ENCODE data around the gene PKDCC. TPM values are rescaled to one million over a fixed set of nuclear protein-coding genes. Genes with fewer than 3 reads are reported as not detected.
A peak's percentile ranks its signal among the peaks of the same experiment; 100 is the strongest.

Gene PKDCC
- total and polyA plus RNA-seq, 4 donors: 73.6 to 131 (median 103) TPM

- Histone ChIP-seq H3K9ac (ENCODE audit: insufficient read depth in 1 of 2, low read length in 2 of 2) (no peak overlapping the region), H3K27me3 (ENCODE audit: control insufficient read depth in 3 of 3, insufficient read depth in 3 of 3, low read length in 2 of 3) (no peaks in the 10 kb centered on the region), H3K9me3 (ENCODE audit: control insufficient read depth in 4 of 4, insufficient read depth in 3 of 4, low read length in 3 of 4) (peaks cover 0 to 3% (median under 1%) of the 10 kb centered on the region in 4 donors), H3K36me3 (ENCODE audit: control insufficient read depth in 4 of 4, insufficient read depth in 4 of 4, low read length in 4 of 4) (no peaks in the 10 kb centered on the region), H3K4me3 (no peak overlapping the region), H3K4me1 (ENCODE audit: control insufficient read depth in 5 of 5, insufficient read depth in 5 of 5, low read length in 5 of 5) (peaks cover 0 to 45% (median 15%) of the 10 kb centered on the region in 5 donors), H3K27ac (ENCODE audit: low read depth in 1 of 2, low read length in 1 of 2) (peak overlapping the region; percentile 70 to 90)
- DNase-seq (peak; percentile 68 to 84 (median 81)), ATAC-seq (ENCODE audit: insufficient read depth, low FRiP score) (no peak)
- no peak for TF ChIP-seq CTCF (IDR thresholded peaks at IDR 0.05; ENCODE audit: control extremely low read depth, extremely low read depth)
- 35 to 39% methylated on average over 25 of the region's 25 CpGs for WGBS, 2 donors
Measured at GRCh38 chr2:42102591-42103450, 55.0 kb downstream of the PKDCC start.

- H3K9me3 ChIP-seq (ENCODE audit: control insufficient read depth in 4 of 4, insufficient read depth in 3 of 4, low read length in 3 of 4): peaks cover 0 to 3% (median under 1%) of the 10 kb centered on the region in 4 donors
- H3K4me3 ChIP-seq: no peak overlapping the region
- H3K4me1 ChIP-seq (ENCODE audit: control insufficient read depth in 5 of 5, insufficient read depth in 5 of 5, low read length in 5 of 5): peaks cover 0 to 40% (median 15%) of the 10 kb centered on the region in 5 donors
- no peak for DNase-seq
- no peak overlapping the region for H3K27ac ChIP-seq (ENCODE audit: low read depth in 1 of 2, low read length in 1 of 2)
- no peak for ATAC-seq (ENCODE audit: insufficient read depth, low FRiP score)
- no peak for TF ChIP-seq CTCF (IDR thresholded peaks at IDR 0.05; ENCODE audit: control extremely low read depth, extremely low read depth)
- 69 to 75% methylated on average over 3 of the region's 3 CpGs for WGBS, 2 donors
- H3K36me3 ChIP-seq (ENCODE audit: control insufficient read depth in 4 of 4, insufficient read depth in 4 of 4, low read length in 4 of 4): no peaks in the 10 kb centered on the region
- no peaks in the 10 kb centered on the region for H3K27me3 ChIP-seq (ENCODE audit: control insufficient read depth in 3 of 3, insufficient read depth in 3 of 3, low read length in 2 of 3)
- H3K9ac ChIP-seq (ENCODE audit: insufficient read depth in 1 of 2, low read length in 2 of 2): no peak overlapping the region
Measured at GRCh38 chr2:42103829-42104228, 56.0 kb downstream of the PKDCC start.

GRCh38 chr2:42104621-42105020 lies 56.8 kb downstream of the PKDCC start:
- DNase-seq: no peak
- Histone ChIP-seq H3K4me3 (no peak overlapping the region), H3K36me3 (ENCODE audit: control insufficient read depth in 4 of 4, insufficient read depth in 4 of 4, low read length in 4 of 4) (no peaks in the 10 kb centered on the region), H3K27me3 (ENCODE audit: control insufficient read depth in 3 of 3, insufficient read depth in 3 of 3, low read length in 2 of 3) (no peaks in the 10 kb centered on the region), H3K9ac (ENCODE audit: insufficient read depth in 1 of 2, low read length in 2 of 2) (no peak overlapping the region), H3K9me3 (ENCODE audit: control insufficient read depth in 4 of 4, insufficient read depth in 3 of 4, low read length in 3 of 4) (peaks cover 0 to 3% (median under 1%) of the 10 kb centered on the region in 4 donors), H3K4me1 (ENCODE audit: control insufficient read depth in 5 of 5, insufficient read depth in 5 of 5, low read length in 5 of 5) (peaks cover 0 to 34% (median 15%) of the 10 kb centered on the region in 5 donors), H3K27ac (ENCODE audit: low read depth in 1 of 2, low read length in 1 of 2) (no peak overlapping the region)
- no peak for TF ChIP-seq CTCF (IDR thresholded peaks at IDR 0.05; ENCODE audit: control extremely low read depth, extremely low read depth)
- 82 to 89% methylated on average over 5 of the region's 5 CpGs for WGBS, 2 donors
- ATAC-seq (ENCODE audit: insufficient read depth, low FRiP score): no peak
